Epithelial cell of prostate (primary cell): ENCODE results near the gene NEURL1.
A peak's percentile ranks its signal among the peaks of the same experiment; 100 is the strongest.
"Not testable (repeated sequence)": the region's sequence is repeated elsewhere in the genome, so short reads cannot be mapped to it uniquely, and the experiment has no call there.

Experiments used
- DNase-seq: peaks from one replicate; pipeline ENCODE4 v3.0.0-alpha.2; 2011; ENCODE audit warnings: low read depth, low spot score
- H3K27ac ChIP-seq: fragments of 450-650 bp; 2 replicates; pipeline ENCODE4 v1.5.1; 2017; ENCODE audit warnings: mild to moderate bottlenecking

NEURL1 gene

DNA sequence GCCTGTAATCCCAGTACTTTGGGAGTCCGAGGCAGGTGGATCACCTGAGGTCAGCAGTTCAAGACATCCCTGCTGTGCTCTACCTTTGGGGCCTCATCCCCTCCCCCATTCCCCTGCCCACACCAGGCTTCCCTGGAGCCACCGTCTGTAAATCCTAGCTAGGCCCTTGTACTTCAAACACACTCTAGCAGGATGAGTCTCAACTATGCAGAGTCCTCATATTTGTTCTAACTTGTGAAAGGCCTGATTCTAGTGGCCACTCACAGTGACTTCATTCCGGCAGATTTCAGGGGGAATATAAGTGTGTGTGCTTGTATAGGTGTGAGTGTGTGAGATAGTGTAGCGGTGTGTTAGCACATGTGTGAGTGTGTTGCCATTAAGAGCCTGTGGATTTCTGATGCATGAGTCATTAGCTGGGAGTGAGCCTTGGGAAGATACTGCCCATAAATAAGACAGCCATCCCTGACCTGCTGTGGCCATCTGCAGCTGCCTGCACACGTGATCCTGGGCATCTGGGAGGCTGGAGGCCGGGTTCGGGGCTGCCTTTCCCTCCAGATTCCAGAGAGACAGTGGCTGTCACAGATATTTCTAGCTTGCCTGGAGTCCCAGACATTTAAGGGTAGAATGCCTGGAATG lies 1.7 kb upstream of the NEURL1 start:
- DNase-seq: peak; percentile 46
- H3K27ac ChIP-seq: peak overlapping the region; percentile 32

- DNase-seq: no peak
- no peak overlapping the region for H3K27ac ChIP-seq
Observed at GRCh38 chr10:103492655-103493261, 747 bp upstream of the NEURL1 start.

DNA sequence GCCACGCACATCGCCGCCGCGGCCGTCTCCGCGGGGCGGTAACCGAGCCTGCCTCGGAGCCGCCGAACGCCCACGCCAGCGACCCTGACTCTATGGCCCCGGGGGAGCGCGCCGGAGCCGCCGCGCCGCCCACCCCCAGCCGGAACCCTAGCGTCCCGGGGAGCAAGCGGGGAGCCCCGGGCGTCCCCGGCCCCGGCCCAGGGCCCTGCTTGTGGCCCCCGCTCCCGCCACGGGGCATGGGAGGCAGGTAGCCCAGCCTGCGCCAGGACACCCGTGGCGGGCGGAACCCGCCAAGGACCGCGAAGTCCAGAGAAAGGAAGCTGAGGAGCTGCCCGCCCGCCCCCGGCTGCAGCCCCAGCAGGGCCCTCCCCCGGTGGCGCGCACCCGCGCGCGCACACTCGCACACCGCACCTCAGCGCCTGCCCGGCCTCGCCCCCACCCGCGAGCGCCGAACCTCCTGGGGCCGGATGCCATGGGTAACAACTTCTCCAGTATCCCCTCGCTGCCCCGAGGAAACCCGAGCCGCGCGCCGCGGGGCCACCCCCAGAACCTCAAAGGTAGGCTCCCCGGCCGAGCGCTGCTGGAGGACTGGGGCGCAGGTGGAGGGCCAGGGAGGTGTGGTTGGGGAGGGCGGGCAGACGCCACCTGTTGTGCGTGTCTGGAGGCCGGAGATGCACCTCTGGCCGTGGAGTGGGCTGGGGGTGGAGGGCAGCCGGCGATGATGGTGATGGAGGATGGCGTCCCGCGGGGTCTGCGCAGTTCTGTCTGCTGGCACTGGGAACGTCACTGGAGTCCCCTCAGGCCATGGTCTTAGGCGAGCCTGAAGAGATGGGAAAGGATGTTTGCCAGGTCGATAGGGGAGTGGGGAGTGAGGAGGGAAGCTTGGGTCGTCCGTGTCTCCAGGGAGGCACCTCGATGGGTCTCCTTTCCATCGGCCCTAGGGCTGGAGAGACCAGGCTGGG lies 692 bp downstream of the NEURL1 start:
- no peak overlapping the region for H3K27ac ChIP-seq
- DNase-seq: no peak

DNA sequence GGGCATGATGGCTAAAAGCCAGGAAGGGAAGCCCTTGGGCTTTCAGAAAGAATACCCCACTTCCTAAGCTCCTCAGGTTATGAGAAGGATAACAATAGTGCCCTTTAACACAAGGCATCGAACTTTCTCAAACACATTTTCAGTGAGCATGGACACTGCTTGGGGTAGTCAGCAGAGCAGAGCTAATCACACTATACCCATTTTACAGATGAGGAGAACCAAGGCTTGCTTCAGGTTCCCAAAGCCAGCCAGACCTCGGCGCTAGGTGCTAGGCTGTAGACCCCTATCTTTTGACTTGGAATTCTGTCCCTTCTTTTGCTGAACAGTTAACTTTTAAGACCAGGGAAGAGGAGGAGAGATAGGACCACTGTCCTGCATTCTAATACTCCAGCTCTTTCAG lies 1.8 kb downstream of the NEURL1 start:
- DNase-seq: no peak
- H3K27ac ChIP-seq: no peak overlapping the region

DNA sequence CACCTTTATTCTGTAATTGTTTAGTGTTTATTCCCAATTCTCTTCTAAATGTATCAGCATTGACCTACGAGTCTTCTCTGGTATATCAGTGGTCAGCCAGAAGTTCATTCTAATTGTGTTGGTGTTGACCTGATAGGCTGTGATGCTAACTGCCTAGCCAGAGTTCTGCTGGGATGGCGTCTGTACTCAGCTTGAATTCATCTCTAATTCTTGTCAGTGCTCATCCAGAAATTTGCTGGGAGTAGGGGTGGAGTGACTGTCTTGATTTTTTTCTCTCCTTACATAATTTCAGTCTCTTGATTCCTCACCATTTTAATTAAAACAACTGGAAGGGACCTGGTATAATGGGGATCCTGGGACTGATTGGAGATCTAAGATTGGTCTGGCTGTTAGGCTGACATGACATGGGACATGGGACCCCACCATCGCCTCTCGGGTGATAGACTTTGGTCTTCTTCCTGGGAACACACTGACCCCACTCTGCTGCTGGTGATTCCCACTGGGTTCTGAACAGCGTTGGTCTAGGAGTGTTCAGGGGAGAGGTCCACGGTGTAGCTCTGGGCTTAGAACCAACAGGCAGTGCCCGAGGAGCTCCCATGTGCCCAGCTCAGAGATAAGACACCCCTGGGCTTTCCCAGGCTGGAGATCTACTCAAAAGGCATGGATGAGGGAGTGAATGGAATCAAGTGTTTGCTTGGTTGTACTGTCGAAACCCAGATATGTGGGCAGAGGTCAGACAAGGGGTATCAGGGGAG lies 3.8 kb downstream of the NEURL1 start:
- no peak for DNase-seq

DNA sequence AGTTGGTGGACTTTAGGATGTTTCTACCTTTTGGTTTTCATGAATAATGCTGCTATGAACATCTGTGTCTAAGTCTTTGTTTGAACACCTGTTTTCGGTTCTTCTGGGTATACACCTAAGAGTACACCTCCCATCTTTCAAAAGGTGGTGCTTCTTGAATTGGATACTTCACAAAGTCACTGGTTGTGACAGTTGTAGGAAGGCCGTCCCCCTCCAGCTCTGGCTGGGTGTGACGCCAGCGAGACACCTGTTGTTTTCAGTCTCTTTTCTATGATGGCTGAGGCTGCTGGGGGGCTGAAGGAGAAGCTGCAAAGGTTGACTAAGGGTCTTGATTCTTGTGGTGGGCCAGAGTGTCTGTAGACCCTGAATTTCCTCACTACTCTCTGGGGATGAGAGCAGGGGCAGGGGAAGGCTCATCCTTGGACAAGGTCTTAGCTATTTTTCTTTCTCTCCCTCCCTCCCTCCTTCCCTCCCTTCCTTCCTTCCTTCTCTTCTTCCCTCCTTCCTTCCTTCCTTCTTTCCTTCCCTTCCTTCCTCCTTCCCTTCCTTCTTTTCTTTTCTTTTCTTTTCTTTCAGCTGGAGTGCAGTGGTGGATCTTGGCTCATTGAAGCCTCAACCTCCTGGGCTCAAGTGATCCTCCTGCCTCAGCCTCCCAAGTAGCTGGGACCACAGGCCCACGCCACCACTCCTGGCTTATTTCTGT lies 5.6 kb downstream of the NEURL1 start:
- H3K27ac ChIP-seq: no peak overlapping the region
- DNase-seq: no peak

More for the DNA sequence above, 3.8 kb downstream of the NEURL1 start:
- H3K27ac ChIP-seq: no peak overlapping the region

GRCh38 chr10:103499881-103500280 lies 6.4 kb downstream of the NEURL1 start:
- H3K27ac ChIP-seq: no peak overlapping the region
- no peak for DNase-seq

DNA sequence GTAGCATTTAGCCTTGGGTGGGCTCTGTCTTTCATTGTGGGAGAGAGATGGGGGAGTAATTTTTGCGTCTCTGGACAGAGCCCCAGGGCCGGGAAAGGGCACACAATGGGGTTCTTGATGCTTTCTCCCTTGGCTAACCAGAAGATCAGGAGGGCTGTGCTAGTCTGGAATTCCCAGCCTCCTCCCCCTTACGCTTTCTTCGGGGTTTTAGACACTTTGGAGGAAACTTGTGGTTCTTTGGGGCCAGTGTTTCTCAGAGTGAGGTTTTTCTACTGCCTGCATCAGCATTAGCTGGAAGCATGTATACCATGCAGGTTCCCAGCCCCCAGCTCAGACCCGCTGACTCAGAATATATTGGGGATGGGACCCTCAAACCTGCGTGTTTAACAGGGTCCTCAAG lies 7.0 kb downstream of the NEURL1 start:
- DNase-seq: no peak
- no peak overlapping the region for H3K27ac ChIP-seq

GRCh38 chr10:103501186-103501585 lies 7.7 kb downstream of the NEURL1 start:
- no peak for DNase-seq

GRCh38 chr10:103502849-103503660 lies 9.6 kb downstream of the NEURL1 start:
- DNase-seq: no peak
- no peak overlapping the region for H3K27ac ChIP-seq

More at GRCh38 chr10:103501186-103501585, 7.7 kb downstream of the NEURL1 start:
- H3K27ac ChIP-seq: no peak overlapping the region

- not testable (repeated sequence) for DNase-seq, H3K27ac ChIP-seq
Observed at GRCh38 chr10:103503777-103504176, 10.3 kb downstream of the NEURL1 start.

- H3K27ac ChIP-seq: no peak overlapping the region
- no peak for DNase-seq
Observed at GRCh38 chr10:103504181-103504783, 10.8 kb downstream of the NEURL1 start.

GRCh38 chr10:103506061-103506460 lies 12.6 kb downstream of the NEURL1 start:
- H3K27ac ChIP-seq: no peak overlapping the region
- DNase-seq: no peak

- DNase-seq: no peak
- no peak overlapping the region for H3K27ac ChIP-seq
Observed at GRCh38 chr10:103507235-103508191, 14.0 kb downstream of the NEURL1 start.

- no peak overlapping the region for H3K27ac ChIP-seq
- DNase-seq: no peak
Observed at GRCh38 chr10:103510046-103510685, 16.7 kb downstream of the NEURL1 start.

GRCh38 chr10:103510791-103511752 lies 17.6 kb downstream of the NEURL1 start:
- no peak for DNase-seq
- no peak overlapping the region for H3K27ac ChIP-seq
